GM12878 (cell line): ENCODE measurements around the gene TPCN2.

ENCODE experiments used
- ETV6 ChIP-seq, 2 experiments: fragments of 450-650 bp in 1 of 2; IDR thresholded peaks in 1 of 2; conservative IDR thresholded peaks in 1 of 2; 2 replicates each; pipeline ENCODE4 v1.6.1; 2014; ENCODE audit warnings: antibody characterized with exemption in 1 of 2, borderline replicate concordance in 1 of 2, low read depth in 1 of 2, mild to moderate bottlenecking in 1 of 2, moderate library complexity in 1 of 2
- EZH2 ChIP-seq: IDR thresholded peaks from 2 replicates; pipeline ENCODE4 v1.6.1; 2012; ENCODE audit warnings: low read depth, mild to moderate bottlenecking, control low read depth, inconsistent platforms, low read length, borderline replicate concordance; ENCODE audit not compliant: control insufficient read depth
- KDM1A ChIP-seq: fragments of 200-600 bp; sonication (generic); IDR thresholded peaks from 2 replicates; pipeline ENCODE4 v1.6.1; 2016; ENCODE audit warnings: borderline replicate concordance
- MYC ChIP-seq: IDR thresholded peaks from 2 replicates; pipeline ENCODE4 v1.6.1; 2011; ENCODE audit warnings: mild to moderate bottlenecking, low read length, moderate library complexity, inconsistent platforms; ENCODE audit not compliant: insufficient read depth, insufficient replicate concordance, insufficient read length, severe bottlenecking
- POLR2A ChIP-seq: IDR thresholded peaks from 2 replicates; pipeline ENCODE4 v1.6.1; 2011; ENCODE audit warnings: low read depth, mild to moderate bottlenecking, low read length
- RAD21 ChIP-seq: IDR thresholded peaks from 2 replicates; pipeline ENCODE4 v1.6.1; 2011; ENCODE audit warnings: mild to moderate bottlenecking, low read depth, low read length, moderate library complexity; ENCODE audit not compliant: insufficient read depth
- SIX5 ChIP-seq: IDR thresholded peaks from 2 replicates; pipeline ENCODE4 v1.6.1; 2011; ENCODE audit warnings: mild to moderate bottlenecking, low read depth, low read length, moderate library complexity; ENCODE audit not compliant: severe bottlenecking
- TF ChIP-seq, protein P1 (sequence below): IDR thresholded peaks from 2 replicates; pipeline ENCODE4 v1.6.1; 2012; ENCODE audit warnings: low read length, inconsistent platforms

DNA sequence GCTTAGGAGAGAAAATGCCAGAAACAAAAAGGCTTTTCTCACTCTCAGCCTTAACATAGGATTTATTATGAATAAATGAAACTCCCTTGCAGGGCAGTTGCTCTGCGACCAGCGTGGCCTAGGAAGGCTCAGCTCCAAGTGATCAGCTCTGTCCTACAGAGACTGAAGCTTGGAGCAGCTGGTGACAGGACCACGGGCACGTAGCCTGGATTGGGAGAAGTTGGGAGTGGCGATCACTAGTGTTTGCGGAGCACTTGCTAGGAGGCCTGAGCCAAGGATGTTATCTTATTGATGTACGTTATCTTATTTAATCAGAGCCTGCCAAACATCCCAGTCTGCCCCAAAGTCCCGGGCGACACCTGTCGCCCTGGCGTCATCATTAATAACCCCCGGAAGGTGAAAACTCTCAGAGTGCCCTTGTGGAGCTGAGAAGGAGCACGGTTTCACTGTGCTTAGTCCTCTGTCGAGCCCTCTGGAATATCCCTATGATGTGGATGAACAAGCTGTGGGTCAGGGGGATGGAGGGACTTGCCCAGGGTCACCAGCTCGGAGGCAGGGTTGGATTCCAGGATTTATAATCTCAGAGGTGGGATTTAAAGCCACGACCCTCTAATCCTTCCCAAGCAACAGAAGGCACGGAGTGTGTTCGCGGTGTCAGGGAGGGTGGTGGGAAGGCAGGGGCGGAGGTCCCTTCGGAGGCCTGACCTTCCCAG is 66.2 kb downstream of the TPCN2 start:
- TF ChIP-seq KDM1A, result no peak
- no peak for TF ChIP-seq ETV6 (conservative IDR thresholded peaks at IDR 0.05 in 1 of 2, IDR thresholded peaks at IDR 0.05 in 1 of 2; ENCODE audit: borderline replicate concordance in 1 of 2, low read depth in 1 of 2)
- TF ChIP-seq SIX5, result no peak
- TF ChIP-seq MYC, result no peak
- no peak for TF ChIP-seq POLR2A
- no peak for TF ChIP-seq RAD21
- TF ChIP-seq, protein P1, sequence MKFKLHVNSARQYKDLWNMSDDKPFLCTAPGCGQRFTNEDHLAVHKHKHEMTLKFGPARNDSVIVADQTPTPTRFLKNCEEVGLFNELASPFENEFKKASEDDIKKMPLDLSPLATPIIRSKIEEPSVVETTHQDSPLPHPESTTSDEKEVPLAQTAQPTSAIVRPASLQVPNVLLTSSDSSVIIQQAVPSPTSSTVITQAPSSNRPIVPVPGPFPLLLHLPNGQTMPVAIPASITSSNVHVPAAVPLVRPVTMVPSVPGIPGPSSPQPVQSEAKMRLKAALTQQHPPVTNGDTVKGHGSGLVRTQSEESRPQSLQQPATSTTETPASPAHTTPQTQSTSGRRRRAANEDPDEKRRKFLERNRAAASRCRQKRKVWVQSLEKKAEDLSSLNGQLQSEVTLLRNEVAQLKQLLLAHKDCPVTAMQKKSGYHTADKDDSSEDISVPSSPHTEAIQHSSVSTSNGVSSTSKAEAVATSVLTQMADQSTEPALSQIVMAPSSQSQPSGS, result no peak
- no peak for TF ChIP-seq EZH2
